Keratinocyte (primary cell): ENCODE measurements around the gene HERPUD1. TPM values are rescaled to one million over a fixed set of nuclear protein-coding genes. Genes with fewer than 3 reads are reported as not detected.

Experiments
- DNase-seq: peaks from one replicate; pipeline ENCODE4 v3.0.0-alpha.2; 2011; ENCODE audit warnings: low read depth, missing footprints, low spot score
- FAIRE-seq: peaks from 2 replicates; lab custom pipeline; 2011; peaks lifted over from hg19 to GRCh38; lab: Jason Lieb, UNC
- H2AFZ ChIP-seq: 2 replicates; pipeline ENCODE4 v1.6.0; 2012; ENCODE audit warnings: low read length, control low read depth, inconsistent platforms; ENCODE audit not compliant: control insufficient read depth
- H3K27ac ChIP-seq: 2 replicates; pipeline ENCODE4 v1.5.1; 2011; ENCODE audit warnings: low read length; ENCODE audit not compliant: control insufficient read depth, insufficient read depth
- H3K27me3 ChIP-seq: 3 replicates; pipeline ENCODE4 v1.6.0; 2011; ENCODE audit warnings: low read length; ENCODE audit not compliant: control insufficient read depth, insufficient read depth; ENCODE audit errors: extremely low read depth
- H3K36me3 ChIP-seq, 2 experiments: 2 replicates in 1 of 2; 3 replicates in 1 of 2; pipeline ENCODE4 v1.5.1; 2011; ENCODE audit warnings: low read length in 2 of 2, mild to moderate bottlenecking in 1 of 2; ENCODE audit not compliant: control insufficient read depth in 2 of 2, insufficient read depth in 2 of 2; ENCODE audit errors: extremely low read depth in 1 of 2
- H3K4me1 ChIP-seq: 3 replicates; pipeline ENCODE4 v1.5.1; 2011; ENCODE audit warnings: low read length; ENCODE audit not compliant: control insufficient read depth, insufficient read depth; ENCODE audit errors: extremely low read depth
- H3K4me2 ChIP-seq: 3 replicates; pipeline ENCODE4 v1.6.0; 2011; ENCODE audit warnings: low read depth, low read length; ENCODE audit not compliant: control insufficient read depth, insufficient read depth; ENCODE audit errors: extremely low read depth
- H3K4me3 ChIP-seq, 3 experiments: fragments of 200-600 bp in 1 of 3; sonication (generic) in 1 of 3; 2 replicates in 2 of 3; 3 replicates in 1 of 3; pipeline ENCODE4 v1.5.1; 2011 to 2016; ENCODE audit warnings: low read length in 3 of 3, mild to moderate bottlenecking in 3 of 3, control low read depth in 2 of 3, inconsistent platforms in 1 of 3, low read depth in 1 of 3, mixed read lengths in 1 of 3, mixed run types in 1 of 3, moderate library complexity in 1 of 3; ENCODE audit not compliant: control insufficient read depth in 2 of 3, insufficient read depth in 2 of 3; ENCODE audit errors: extremely low read depth in 1 of 3
- H3K79me2 ChIP-seq: 2 replicates; pipeline ENCODE4 v1.6.0; 2012; ENCODE audit warnings: low read length; ENCODE audit not compliant: control insufficient read depth, insufficient read depth
- H3K9ac ChIP-seq: 3 replicates; pipeline ENCODE4 v1.6.0; 2011; ENCODE audit warnings: low read length; ENCODE audit not compliant: control insufficient read depth, insufficient read depth; ENCODE audit errors: extremely low read depth
- H3K9me1 ChIP-seq: 3 replicates; pipeline ENCODE4 v1.6.0; 2011; ENCODE audit warnings: low read length; ENCODE audit not compliant: control insufficient read depth, insufficient read depth; ENCODE audit errors: extremely low read depth
- H3K9me3 ChIP-seq: 2 replicates; pipeline ENCODE4 v1.5.1; 2012; ENCODE audit warnings: low read depth, low read length; ENCODE audit not compliant: control insufficient read depth
- H4K20me1 ChIP-seq: 3 replicates; pipeline ENCODE4 v1.6.0; 2011; ENCODE audit warnings: low read length; ENCODE audit not compliant: control insufficient read depth, insufficient read depth; ENCODE audit errors: extremely low read depth
- EZH2 ChIP-seq: IDR thresholded peaks from one replicate; pipeline ENCODE4 v1.6.1; 2012; ENCODE audit warnings: inconsistent platforms, mild to moderate bottlenecking, low read length, moderate library complexity
- dilution Hi-C: fragments of 300-500 bp; cut with MboI; formaldehyde crosslinking; loops from one replicate; pipeline ENCODE4 v1.7.0; 2020; ENCODE audit warnings: low sequenced_read_pairs; ENCODE audit not compliant: extremely low pct_ligation_motif_present
- polyA plus RNA-seq, 5 experiments: library from polyadenylated mRNA; depleted of rRNA in 3 of 5; stranded (reverse) in 3 of 5; stranded (forward) in 1 of 5; unstranded in 1 of 5; fragments of >200 nt; gene quantifications; 1 replicate in 1 of 5; 2 replicates in 3 of 5; 3 replicates in 1 of 5; pipeline versions ENCODE4 v1.2.1 to v1.2.3, GENCODE V29; 2011 to 2012; ENCODE audit warnings: missing spikeins in 2 of 5, low read depth in 1 of 5, low replicate concordance in 1 of 5
- TF ChIP-seq, protein P1 (sequence below), 3 experiments: IDR thresholded peaks in 1 of 3; conservative IDR thresholded peaks in 1 of 3; optimal IDR thresholded peaks in 1 of 3; 2 replicates in 2 of 3; 3 replicates in 1 of 3; pipeline versions ENCODE3 to v1.5.1; 2011; ENCODE audit warnings: low read length in 3 of 3, mild to moderate bottlenecking in 3 of 3, moderate library complexity in 2 of 3, control low read depth in 1 of 3, inconsistent platforms in 1 of 3; ENCODE audit not compliant: insufficient read depth in 2 of 3; ENCODE audit errors: extremely low read depth in 1 of 3

HERPUD1 gene
- polyA plus RNA-seq, 1 donor (not counting 4 experiments of a cell fraction or from before 2014, with no cell fraction given) = 183 TPM

DNA sequence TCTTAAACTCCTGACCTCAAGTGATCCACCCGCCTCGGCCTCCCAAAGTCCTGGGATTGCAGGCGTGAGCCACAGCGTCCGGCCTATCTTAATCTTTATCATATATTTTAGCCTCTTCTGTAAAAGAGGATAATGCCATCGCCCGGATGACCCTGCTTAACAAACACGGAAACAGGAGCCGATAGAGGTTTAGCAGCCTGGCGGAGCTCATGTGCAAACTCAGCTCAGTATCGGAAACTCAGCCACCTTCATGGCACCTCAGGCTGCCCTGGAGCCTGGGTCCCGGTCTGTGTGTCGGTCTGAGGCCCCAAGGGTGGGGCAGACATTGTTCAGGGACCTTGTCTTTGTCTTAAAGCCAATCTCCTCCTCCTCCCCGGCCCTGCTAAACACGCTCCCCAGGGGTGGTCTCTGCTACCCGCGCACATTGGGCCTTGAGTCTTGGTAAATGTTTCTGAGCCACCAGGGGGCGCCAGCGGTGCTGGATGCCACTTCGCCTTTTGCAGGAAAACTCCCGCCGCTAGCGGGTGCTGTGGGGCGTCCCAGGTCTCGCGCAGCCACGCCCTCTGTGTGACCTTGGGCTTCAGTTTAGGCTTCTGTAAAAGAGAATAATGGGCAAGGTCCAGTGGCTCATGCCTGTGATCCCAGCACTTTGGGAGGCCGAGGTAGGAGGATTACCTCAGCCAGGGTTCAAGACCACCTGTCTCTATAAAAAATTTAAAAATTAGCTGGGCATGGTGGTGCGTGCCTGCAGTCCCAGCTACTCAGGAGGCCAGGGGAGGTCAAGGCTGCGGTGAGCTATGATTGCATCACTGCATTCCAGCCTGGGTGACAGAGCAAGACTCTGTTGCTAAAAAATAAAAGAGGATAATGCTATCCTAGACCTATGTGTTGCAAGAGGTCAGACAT, 32.6 kb downstream of the HERPUD1 start:
- Histone ChIP-seq H3K9ac (no peak overlapping the region), H4K20me1 (no peaks in the 10 kb centered on the region), H2AFZ (no peak overlapping the region), H3K36me3 (no peaks in the 10 kb centered on the region), H3K4me3 (no peak overlapping the region), H3K27ac (no peak overlapping the region), H3K9me3 (no peaks in the 10 kb centered on the region), H3K9me1 (no peaks in the 10 kb centered on the region), H3K27me3 (no peaks in the 10 kb centered on the region), H3K4me1 (no peaks in the 10 kb centered on the region), H3K79me2 (no peaks in the 10 kb centered on the region), H3K4me2 (no peak overlapping the region)
- TF ChIP-seq EZH2 = no peak
- TF ChIP-seq, protein P1, sequence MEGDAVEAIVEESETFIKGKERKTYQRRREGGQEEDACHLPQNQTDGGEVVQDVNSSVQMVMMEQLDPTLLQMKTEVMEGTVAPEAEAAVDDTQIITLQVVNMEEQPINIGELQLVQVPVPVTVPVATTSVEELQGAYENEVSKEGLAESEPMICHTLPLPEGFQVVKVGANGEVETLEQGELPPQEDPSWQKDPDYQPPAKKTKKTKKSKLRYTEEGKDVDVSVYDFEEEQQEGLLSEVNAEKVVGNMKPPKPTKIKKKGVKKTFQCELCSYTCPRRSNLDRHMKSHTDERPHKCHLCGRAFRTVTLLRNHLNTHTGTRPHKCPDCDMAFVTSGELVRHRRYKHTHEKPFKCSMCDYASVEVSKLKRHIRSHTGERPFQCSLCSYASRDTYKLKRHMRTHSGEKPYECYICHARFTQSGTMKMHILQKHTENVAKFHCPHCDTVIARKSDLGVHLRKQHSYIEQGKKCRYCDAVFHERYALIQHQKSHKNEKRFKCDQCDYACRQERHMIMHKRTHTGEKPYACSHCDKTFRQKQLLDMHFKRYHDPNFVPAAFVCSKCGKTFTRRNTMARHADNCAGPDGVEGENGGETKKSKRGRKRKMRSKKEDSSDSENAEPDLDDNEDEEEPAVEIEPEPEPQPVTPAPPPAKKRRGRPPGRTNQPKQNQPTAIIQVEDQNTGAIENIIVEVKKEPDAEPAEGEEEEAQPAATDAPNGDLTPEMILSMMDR (optimal IDR thresholded peaks at IDR 0.05 in 1 of 3, IDR thresholded peaks at IDR 0.05 in 1 of 3, conservative IDR thresholded peaks at IDR 0.05 in 1 of 3; ENCODE audit: extremely low read depth in 1 of 3, insufficient read depth in 2 of 3, low read length in 3 of 3) = peak; percentile 95 to 99 (median 95)
- FAIRE-seq = peak; percentile 39
- dilution Hi-C loops = no loop called here
- no peak for DNase-seq

- Histone ChIP-seq H3K27ac (no peak overlapping the region), H3K36me3 (no peaks in the 10 kb centered on the region), H3K9ac (no peak overlapping the region), H3K79me2 (no peaks in the 10 kb centered on the region), H3K27me3 (no peaks in the 10 kb centered on the region), H4K20me1 (no peaks in the 10 kb centered on the region), H3K4me2 (no peak overlapping the region), H2AFZ (no peak overlapping the region), H3K9me3 (no peaks in the 10 kb centered on the region), H3K9me1 (no peaks in the 10 kb centered on the region), H3K4me3 (no peak overlapping the region), H3K4me1 (no peaks in the 10 kb centered on the region)
- TF ChIP-seq EZH2 = no peak
- TF ChIP-seq, protein P1 (optimal IDR thresholded peaks at IDR 0.05 in 1 of 3, IDR thresholded peaks at IDR 0.05 in 1 of 3, conservative IDR thresholded peaks at IDR 0.05 in 1 of 3; ENCODE audit: extremely low read depth in 1 of 3, insufficient read depth in 2 of 3, low read length in 3 of 3) = no peak
- DNase-seq (no peak), FAIRE-seq (no peak)
- dilution Hi-C loops = no loop called here
Measured at GRCh38 chr16:56965149-56966092, 33.5 kb downstream of the HERPUD1 start.
